Thymus (tissue), 11 donors: ENCODE measurements around the gene KIF15. TPM values are rescaled to one million over a fixed set of nuclear protein-coding genes. Genes with fewer than 3 reads are reported as not detected.
"Not testable (repeated sequence)": the region's sequence is repeated elsewhere in the genome, so short reads cannot be mapped to it uniquely, and the experiment has no call there.

Source experiments
- DNase-seq, 9 donors: peaks; one replicate each; pipeline ENCODE4 v3.0.0-alpha.2; 2013; ENCODE audit warnings: low spot score in 9 of 9, low read depth in 6 of 9, missing footprints in 1 of 9
- H3K27ac ChIP-seq, 2 donors: one replicate each; pipeline ENCODE4 v1.5.1; 2013; ENCODE audit warnings: control low read depth in 1 of 2, low read depth in 1 of 2, low read length in 1 of 2, mild to moderate bottlenecking in 1 of 2, moderate library complexity in 1 of 2
- H3K27me3 ChIP-seq, 2 donors: one replicate each; pipeline ENCODE4 v1.5.1; 2013; ENCODE audit warnings: low read length in 1 of 2; ENCODE audit not compliant: control insufficient read depth in 2 of 2, insufficient read depth in 1 of 2
- H3K36me3 ChIP-seq, 2 donors: one replicate each; pipeline ENCODE4 v1.5.1; 2013; ENCODE audit warnings: low read length in 1 of 2, mild to moderate bottlenecking in 1 of 2, moderate library complexity in 1 of 2; ENCODE audit not compliant: control insufficient read depth in 2 of 2, insufficient read depth in 2 of 2
- H3K4me1 ChIP-seq, 2 donors: one replicate each; pipeline ENCODE4 v1.5.1; 2013; ENCODE audit warnings: low read length in 2 of 2; ENCODE audit not compliant: control insufficient read depth in 2 of 2, insufficient read depth in 2 of 2
- H3K4me3 ChIP-seq, 2 donors: one replicate each; pipeline ENCODE4 v1.5.1; 2013; ENCODE audit warnings: low read length in 2 of 2, control low read depth in 1 of 2, mild to moderate bottlenecking in 1 of 2
- H3K9me3 ChIP-seq, 2 donors: one replicate each; pipeline ENCODE4 v1.5.1; 2013; ENCODE audit warnings: low read length in 1 of 2, mild to moderate bottlenecking in 1 of 2; ENCODE audit not compliant: control insufficient read depth in 2 of 2, insufficient read depth in 1 of 2
- whole genome bisulfite sequencing: extraction: QIAGEN DNeasy Blood & Tissue Kit; methylation state at CpG from one replicate; pipeline ENCODE4 v1.1.7; 2013; 5-methylcytosine and 5-hydroxymethylcytosine counted together
- polyA plus RNA-seq: library from polyadenylated mRNA; stranded (reverse); fragments of 200-250 nt; gene quantifications from one replicate; pipeline ENCODE4 v1.2.3, GENCODE V29; 2013
- total RNA-seq: library from RNA; stranded (reverse); fragments of 120-200 nt; gene quantifications from one replicate; pipeline ENCODE4 v1.2.4, GENCODE V29; 2013
- donor health status: healthy.

KIF15 gene
- total and polyA plus RNA-seq, 2 donors: 3.6 to 43.4 TPM

DNA sequence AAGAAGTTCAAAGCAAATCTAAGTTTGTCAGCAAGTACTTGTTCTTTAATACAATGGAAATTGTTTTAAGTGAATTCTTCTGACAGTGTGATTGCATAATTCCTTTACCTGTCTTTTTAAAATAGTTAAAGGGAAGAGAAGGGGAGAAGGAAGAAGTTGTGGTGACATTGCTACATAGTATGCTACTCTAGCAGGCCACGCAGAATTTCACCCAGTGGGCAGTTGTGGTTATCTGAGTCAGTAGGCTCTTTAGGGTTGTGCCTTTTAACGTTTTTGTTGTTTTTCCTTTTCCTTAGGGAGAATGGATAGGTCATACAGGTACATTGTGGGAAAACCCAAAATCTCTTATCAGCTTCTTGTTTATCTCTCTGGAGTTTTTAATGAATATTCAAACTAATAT, 40.4 kb downstream of the KIF15 start:
- Histone ChIP-seq H3K4me1 (no peaks in the 10 kb centered on the region), H3K27me3 (no peaks in the 10 kb centered on the region), H3K9me3 (no peaks in the 10 kb centered on the region), H3K36me3 (peaks cover 31 to 73% of the 10 kb centered on the region in 2 donors), H3K4me3 (no peak overlapping the region), H3K27ac (no peak overlapping the region)
- WGBS: 90% methylated on average over 2 of the region's 2 CpGs
- no peak for DNase-seq

DNA sequence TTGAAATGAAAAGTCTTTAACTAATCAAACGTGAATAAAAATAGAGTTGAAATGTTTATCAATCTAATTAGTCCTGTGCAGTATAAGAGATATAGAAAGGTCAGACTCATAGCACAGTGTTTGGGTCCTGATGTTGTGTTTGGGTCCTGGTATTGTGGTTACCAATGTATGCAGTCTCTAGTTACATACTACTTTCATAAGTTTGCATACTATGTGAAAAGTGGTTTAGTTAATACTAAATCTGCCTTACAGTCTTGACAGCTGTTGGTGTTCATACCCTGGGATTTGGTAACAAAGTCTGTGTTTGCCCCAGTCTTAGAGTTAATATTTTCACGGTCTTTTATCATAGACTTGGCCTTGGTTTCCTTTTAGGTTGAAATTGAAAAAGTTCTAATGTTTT, 41.7 kb downstream of the KIF15 start:
- Histone ChIP-seq H3K36me3 (peaks cover 26 to 74% of the 10 kb centered on the region in 2 donors), H3K4me3 (no peak overlapping the region), H3K27ac (no peak overlapping the region), H3K9me3 (no peaks in the 10 kb centered on the region), H3K27me3 (no peaks in the 10 kb centered on the region), H3K4me1 (no peaks in the 10 kb centered on the region)
- over 99% methylated on average over 2 of the region's 2 CpGs for WGBS
- DNase-seq: no peak

DNA sequence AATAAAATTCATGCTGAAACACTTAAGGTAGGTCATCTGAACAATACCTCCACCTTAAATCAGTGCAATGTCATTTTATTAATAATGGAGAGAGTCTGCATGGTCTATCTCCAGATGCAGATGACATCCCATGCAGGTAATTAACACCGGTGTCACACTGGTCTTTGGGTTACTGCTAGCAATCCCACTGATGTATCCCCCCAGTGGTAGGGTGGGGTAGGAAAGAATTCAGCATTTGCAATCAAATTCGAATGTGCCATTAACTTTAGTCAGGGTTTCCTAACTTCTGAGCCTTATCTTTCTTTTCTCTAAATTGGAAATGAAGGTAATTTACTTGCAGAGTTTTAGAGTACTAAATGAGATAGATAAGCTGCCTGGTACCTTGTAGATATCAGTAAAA, 44.4 kb downstream of the KIF15 start:
- H3K27me3 ChIP-seq: no peaks in the 10 kb centered on the region
- peaks cover 10 to 69% of the 10 kb centered on the region in 2 donors for H3K36me3 ChIP-seq
- no peaks in the 10 kb centered on the region for H3K9me3 ChIP-seq
- over 99% methylated on average over 2 of the region's 2 CpGs for WGBS
- H3K4me3 ChIP-seq: no peak overlapping the region
- H3K4me1 ChIP-seq: no peaks in the 10 kb centered on the region
- DNase-seq: no peak
- H3K27ac ChIP-seq: no peak overlapping the region

DNA sequence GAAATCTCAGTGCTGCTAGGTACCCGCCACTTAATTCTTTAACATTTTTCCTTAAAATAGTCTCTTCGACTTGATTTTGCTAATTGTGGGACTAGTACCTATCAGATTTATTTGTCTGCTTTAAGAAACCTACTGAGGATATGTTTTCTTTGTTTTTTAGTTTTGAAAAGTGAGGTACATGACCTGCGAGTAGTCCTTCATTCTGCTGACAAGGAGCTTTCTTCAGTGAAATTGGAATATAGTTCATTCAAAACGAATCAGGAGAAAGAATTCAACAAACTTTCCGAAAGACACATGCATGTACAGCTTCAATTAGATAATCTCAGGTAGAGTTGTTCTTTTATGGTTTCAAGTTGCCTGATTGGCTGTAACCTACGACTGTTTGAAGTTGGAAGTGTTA, 53.2 kb downstream of the KIF15 start:
- no peaks in the 10 kb centered on the region for H3K27me3 ChIP-seq
- H3K27ac ChIP-seq: no peak overlapping the region
- no peaks in the 10 kb centered on the region for H3K9me3 ChIP-seq
- DNase-seq: no peak
- no peaks in the 10 kb centered on the region for H3K4me1 ChIP-seq
- peaks cover 20 to 61% of the 10 kb centered on the region in 2 donors for H3K36me3 ChIP-seq
- no peak overlapping the region for H3K4me3 ChIP-seq
- WGBS: 98% methylated on average over 6 of the region's 6 CpGs

DNA sequence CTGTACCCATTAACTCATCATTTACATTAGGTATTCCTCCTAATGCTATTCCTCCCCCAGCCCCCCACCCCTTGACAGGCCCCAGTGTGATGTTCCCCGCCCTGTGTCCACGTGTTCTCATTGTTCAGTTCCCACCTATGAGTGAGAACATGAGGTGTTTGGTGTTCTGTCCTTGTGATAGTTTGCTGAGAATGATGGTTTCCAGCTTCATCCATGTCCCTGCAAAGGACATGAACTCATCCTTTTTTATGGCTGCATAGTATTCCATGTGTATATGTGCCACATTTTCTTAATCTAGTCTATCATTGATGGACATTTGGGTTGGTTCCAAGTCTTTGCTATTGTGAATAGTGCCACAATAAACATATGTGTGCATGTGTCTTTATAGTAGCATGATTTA, 54.7 kb downstream of the KIF15 start:
- H3K36me3 ChIP-seq: peaks cover 20 to 49% of the 10 kb centered on the region in 2 donors
- not testable (repeated sequence) for H3K4me1 ChIP-seq, H3K27me3 ChIP-seq, H3K27ac ChIP-seq, DNase-seq, H3K9me3 ChIP-seq, H3K4me3 ChIP-seq
- 97% methylated on average over 2 of the region's 2 CpGs for WGBS

DNA sequence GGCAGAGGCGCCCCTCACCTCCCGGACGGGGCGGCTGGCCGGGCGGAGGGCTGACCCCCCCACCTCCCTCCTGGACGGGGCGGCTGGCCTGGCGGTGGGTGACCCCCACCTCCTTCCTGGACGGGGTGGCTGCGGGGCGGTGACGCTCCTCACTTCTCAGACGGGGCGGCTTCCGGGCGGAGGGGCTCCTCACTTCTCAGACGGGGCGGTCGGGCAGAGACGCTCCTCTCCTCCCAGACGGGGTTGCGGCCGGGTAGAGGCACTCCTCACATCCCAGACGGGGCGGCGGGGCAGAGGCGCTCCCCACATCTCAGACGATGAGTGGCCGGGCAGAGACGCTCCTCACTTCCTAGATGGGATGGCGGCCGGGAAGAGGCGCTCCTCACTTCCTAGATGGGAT, 59.6 kb downstream of the KIF15 start:
- H3K27me3 ChIP-seq, H3K9me3 ChIP-seq, H3K4me3 ChIP-seq, H3K4me1 ChIP-seq, DNase-seq, H3K27ac ChIP-seq: not testable (repeated sequence)
- H3K36me3 ChIP-seq: peaks cover 14 to 23% of the 10 kb centered on the region in 2 donors
- WGBS: 97% methylated on average over 34 of the region's 34 CpGs

DNA sequence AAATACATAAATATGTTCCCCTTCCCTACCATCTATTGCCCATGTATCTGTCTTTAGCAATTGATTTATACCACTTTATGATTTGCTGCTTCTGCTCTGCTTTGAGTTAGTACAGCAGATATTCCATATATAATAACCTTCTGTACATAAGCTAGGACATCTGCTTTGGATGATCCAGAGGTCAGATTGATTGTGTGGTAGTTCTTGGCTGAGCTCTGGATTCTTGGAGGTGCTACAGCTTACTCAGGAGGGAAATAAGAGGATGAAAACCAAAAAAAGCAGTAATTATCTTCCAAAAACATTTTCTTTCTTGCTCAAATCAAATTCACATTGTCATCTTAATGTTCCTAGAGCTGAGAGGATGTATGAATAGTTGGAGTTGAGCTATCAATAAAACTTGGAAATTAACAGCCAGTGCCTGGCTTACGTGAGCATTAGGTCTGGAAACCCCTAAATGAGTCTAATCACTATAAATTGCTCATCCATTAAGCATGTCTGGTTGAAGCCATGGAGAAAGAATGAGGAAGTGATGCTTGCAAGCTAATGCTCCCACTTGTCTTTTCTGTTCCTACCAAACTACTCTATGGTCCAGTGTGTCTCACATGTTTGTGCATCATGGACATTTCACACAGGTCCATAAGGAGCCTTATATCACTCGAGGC, 63.8 kb downstream of the KIF15 start:
- H3K27me3 ChIP-seq: no peaks in the 10 kb centered on the region
- no peak overlapping the region for H3K27ac ChIP-seq
- H3K9me3 ChIP-seq: no peaks in the 10 kb centered on the region
- no peak for DNase-seq
- H3K4me3 ChIP-seq: no peak overlapping the region
- WGBS: 96% methylated on average over 2 of the region's 2 CpGs
- peaks cover 23 to 50% of the 10 kb centered on the region in 2 donors for H3K36me3 ChIP-seq
- no peaks in the 10 kb centered on the region for H3K4me1 ChIP-seq

DNA sequence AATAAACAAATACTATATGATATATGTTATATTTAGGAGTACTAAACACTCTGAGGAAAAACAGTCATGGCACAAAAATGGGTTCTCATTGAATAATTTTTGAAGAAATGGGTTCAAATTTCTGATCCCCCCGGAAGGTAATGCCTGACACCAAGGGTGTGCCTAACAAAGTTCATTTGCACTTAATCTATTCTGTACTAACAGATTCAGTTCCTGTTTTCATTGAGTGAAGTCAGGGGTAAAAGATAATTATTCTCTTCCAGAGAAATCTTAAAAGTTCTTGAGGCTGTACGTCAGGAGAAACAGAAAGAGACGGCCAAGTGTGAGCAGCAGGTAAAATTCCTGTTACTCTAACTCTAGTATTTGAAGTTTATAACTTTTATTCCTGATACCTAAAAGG, 65.6 kb downstream of the KIF15 start:
- no peak overlapping the region for H3K27ac ChIP-seq
- no peak for DNase-seq
- H3K36me3 ChIP-seq: peaks cover 27 to 68% of the 10 kb centered on the region in 2 donors
- 98% methylated on average over 3 of the region's 3 CpGs for WGBS
- no peaks in the 10 kb centered on the region for H3K9me3 ChIP-seq
- no peaks in the 10 kb centered on the region for H3K4me1 ChIP-seq
- H3K4me3 ChIP-seq: no peak overlapping the region
- H3K27me3 ChIP-seq: no peaks in the 10 kb centered on the region

DNA sequence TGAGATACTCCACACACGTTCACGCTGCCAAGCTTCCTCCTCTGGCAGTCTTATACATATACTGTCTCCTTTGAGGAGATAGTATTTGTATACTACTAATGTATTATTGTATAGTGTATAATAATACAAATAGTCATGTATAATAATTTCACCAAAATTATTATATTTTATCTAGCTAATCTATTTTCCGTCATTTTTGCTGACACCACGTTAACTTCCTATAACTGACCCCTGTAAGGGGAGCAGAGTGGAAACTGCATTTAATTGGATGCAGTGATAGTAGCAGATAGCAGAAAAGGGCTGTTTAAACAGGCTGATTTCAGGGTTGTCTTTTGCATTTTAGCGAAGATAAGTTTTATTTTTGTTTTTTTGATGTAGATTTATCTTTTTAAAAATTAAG, 69.6 kb downstream of the KIF15 start:
- no peak for DNase-seq
- 90% methylated on average over 5 of the region's 5 CpGs for WGBS
- Histone ChIP-seq H3K9me3 (peaks cover 0 to 5% of the 10 kb centered on the region in 2 donors), H3K36me3 (peaks cover 27 to 76% of the 10 kb centered on the region in 2 donors), H3K4me3 (no peak overlapping the region), H3K4me1 (no peaks in the 10 kb centered on the region), H3K27ac (no peak overlapping the region), H3K27me3 (no peaks in the 10 kb centered on the region)
